ENCODE results near the gene ING5.

DNA sequence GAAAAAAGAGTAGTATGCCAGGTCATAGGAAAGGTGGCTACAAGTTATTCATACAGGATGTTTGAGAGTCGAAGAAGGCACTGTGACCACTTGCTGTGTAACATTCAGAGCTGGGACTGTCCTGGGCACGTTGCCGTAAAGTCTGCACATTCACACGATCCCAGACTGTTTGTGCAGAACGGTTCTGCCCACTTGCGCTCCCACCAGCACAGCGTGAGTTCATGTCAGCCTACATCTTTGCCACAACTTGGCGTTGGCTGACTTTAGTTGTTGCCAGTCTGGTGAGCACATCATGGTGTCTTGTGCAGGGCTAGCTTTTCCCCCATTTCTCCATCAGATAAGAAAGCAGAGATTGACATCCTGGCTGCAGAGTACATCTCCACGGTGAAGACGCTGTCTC lies 7.0 kb downstream of the ING5 start:
- TF ChIP-seq CTCF (IDR thresholded peaks at IDR 0.05; ENCODE audit: low read length) (no peak), EZH2 (IDR thresholded peaks at IDR 0.05; ENCODE audit: borderline replicate concordance, low read length) (no peak)
